ENCODE measurements around the gene CELSR3. TPM values are rescaled to one million over a fixed set of nuclear protein-coding genes. Genes with fewer than 3 reads are reported as not detected.

The CELSR3 gene
- total RNA-seq, 1 donor, result 1.7 TPM

DNA sequence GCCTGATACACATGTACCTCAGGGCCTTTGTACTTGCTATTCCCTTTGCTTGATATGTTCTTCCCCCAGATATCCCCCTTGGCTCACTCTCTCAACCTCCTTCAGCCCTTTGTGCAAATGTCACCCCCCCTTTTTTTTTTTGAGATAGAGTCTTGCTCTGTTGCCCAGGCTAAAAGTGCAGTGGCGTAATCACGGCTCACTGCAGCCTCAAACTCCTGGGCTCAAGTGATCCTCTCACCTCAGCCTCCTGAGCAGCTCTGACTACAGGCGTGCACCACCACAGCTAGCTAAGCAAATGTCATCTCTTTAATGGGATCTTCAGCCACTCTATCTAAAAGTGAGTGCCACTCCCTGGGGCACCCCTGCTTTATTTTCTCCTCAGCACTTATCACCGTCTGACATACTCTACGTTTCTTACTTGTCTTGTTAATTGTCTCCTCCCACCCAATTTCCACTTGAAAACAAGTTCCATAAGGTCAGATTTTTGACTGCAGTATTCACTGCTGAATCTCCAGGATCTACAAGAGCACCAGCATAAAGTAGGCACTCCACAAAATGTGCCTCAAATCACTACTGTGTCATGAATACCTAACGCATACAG lies 39.7 kb upstream of the CELSR3 start:
- TF ChIP-seq CTCF (IDR thresholded peaks at IDR 0.05; ENCODE audit: insufficient read depth, low read depth, low read length), result no peak
- no peak overlapping the region for H3K4me3 ChIP-seq (ENCODE audit: low read depth, low read length)
- DNase-seq (ENCODE audit: low read depth), result no peak

- no peak for DNase-seq (ENCODE audit: low read depth)
- no peak overlapping the region for H3K4me3 ChIP-seq (ENCODE audit: low read depth, low read length)
- no peak for TF ChIP-seq CTCF (IDR thresholded peaks at IDR 0.05; ENCODE audit: insufficient read depth, low read depth, low read length)
Measured at GRCh38 chr3:48700731-48701405, 38.2 kb upstream of the CELSR3 start.

DNA sequence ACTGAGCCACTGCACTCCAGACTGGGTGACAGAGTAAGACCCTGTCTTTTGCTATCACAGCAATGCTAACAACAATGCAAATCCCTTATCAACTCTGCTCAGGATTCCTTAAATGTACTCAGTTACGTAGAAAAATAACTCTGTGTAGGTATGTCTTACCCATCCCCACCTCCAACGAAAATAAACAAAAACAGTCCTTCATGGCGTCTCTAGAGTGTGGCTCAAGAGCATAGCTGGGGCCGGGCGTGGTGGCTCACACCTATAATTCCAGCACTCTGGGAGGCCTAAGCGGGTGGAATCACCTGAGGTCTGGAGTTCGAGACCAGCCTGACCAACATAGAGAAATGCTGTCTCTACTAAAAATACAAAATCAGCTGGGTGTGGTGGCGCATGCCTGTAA lies 36.2 kb upstream of the CELSR3 start:
- H3K4me3 ChIP-seq (ENCODE audit: low read depth, low read length), result no peak overlapping the region
- no peak for TF ChIP-seq CTCF (IDR thresholded peaks at IDR 0.05; ENCODE audit: insufficient read depth, low read depth, low read length)
- no peak for DNase-seq (ENCODE audit: low read depth)

GRCh38 chr3:48697952-48698351 lies 35.3 kb upstream of the CELSR3 start:
- TF ChIP-seq CTCF (IDR thresholded peaks at IDR 0.05; ENCODE audit: insufficient read depth, low read depth, low read length), result no peak
- DNase-seq (ENCODE audit: low read depth), result no peak
- H3K4me3 ChIP-seq (ENCODE audit: low read depth, low read length), result no peak overlapping the region

GRCh38 chr3:48696601-48697000 lies 33.9 kb upstream of the CELSR3 start:
- no peak for TF ChIP-seq CTCF (IDR thresholded peaks at IDR 0.05; ENCODE audit: insufficient read depth, low read depth, low read length)
- no peak overlapping the region for H3K4me3 ChIP-seq (ENCODE audit: low read depth, low read length)
- DNase-seq (ENCODE audit: low read depth), result no peak

DNA sequence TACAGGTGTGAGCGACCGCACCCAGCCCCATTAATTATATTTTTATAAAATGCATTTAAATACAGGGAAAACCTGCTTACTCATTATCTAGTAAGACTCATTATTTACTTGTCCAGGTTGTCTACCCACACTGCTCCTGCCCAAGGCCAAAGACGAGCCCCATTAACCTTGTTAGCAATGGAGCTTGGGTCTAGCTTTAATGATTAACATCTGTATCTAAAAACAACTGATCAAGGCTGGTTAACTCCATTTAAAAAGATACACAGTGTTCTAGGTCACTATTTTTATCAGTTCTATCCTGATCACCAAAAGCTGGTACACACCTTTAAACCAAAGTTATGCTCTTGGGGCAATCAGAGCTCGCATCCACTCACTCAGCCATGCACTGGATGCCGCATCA lies 33.5 kb upstream of the CELSR3 start:
- no peak overlapping the region for H3K4me3 ChIP-seq (ENCODE audit: low read depth, low read length)
- no peak for TF ChIP-seq CTCF (IDR thresholded peaks at IDR 0.05; ENCODE audit: insufficient read depth, low read depth, low read length)
- DNase-seq (ENCODE audit: low read depth), result no peak

- peak; percentile 82 for DNase-seq (ENCODE audit: low read depth)
- no peak for TF ChIP-seq CTCF (IDR thresholded peaks at IDR 0.05; ENCODE audit: insufficient read depth, low read depth, low read length)
- H3K4me3 ChIP-seq (ENCODE audit: low read depth, low read length), result peak overlapping the region; percentile 38
Measured at GRCh38 chr3:48695393-48695753, 32.7 kb upstream of the CELSR3 start.

Measured in fibroblast of villous mesenchyme (primary cell).